Embryonic facial prominence (tissue), 1 donor: Measurements from ENCODE around the gene DMAC2.
"Not testable (repeated sequence)": the region's sequence is repeated elsewhere in the genome, so short reads cannot be mapped to it uniquely, and the experiment has no call there.

Experiments used
- DNase-seq: peaks from one replicate; pipeline ENCODE4 v3.0.0-alpha.2; 2016; ENCODE audit errors: extremely low spot score

The DMAC2 gene

GRCh38 chr19:41442473-41443355 lies 3.0 kb upstream of the DMAC2 start, which contains the start of gene ERICH4:
Gene ERICH4 (plus strand): TSS chr19:41443156. CDS start chr19:41443170, 14 bp downstream.
- DNase-seq = no peak

GRCh38 chr19:41441321-41441945 lies 1.7 kb upstream of the DMAC2 start:
- DNase-seq = no peak

DNA sequence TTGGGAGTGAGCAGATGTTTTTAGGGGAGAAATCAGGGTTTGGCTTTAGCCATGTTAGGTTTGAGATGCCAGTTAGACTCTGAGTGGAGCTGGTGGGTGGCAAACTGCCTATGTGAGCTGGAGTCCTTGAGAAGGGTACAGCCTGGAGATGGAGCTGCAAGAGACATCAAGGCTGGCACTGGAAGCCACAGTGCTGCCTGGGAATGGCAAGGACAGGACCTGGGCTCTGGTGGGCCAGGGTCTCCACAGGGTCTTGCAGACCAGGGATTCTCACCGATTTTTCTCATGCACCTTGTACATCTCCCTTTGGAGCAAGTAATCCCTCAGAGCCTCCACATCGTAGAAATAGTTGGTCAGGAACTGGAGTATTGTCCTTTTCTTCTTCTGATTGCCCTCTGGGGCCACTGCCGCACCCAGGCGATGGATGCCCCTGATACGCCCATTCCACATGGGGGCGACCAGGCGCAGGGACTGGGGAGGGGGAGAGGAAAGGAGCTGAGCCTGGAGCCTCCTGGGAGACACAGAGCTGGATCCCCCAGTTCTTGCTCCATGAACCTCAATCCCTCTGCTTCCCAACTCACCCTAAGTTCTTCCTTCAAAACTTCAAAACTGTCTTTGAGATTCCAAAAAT lies 1.7 kb downstream of the DMAC2 start:
- DNase-seq = no peak

GRCh38 chr19:41436674-41436951 lies 3.1 kb downstream of the DMAC2 start:
- DNase-seq = no peak

GRCh38 chr19:41435936-41436673 lies 3.6 kb downstream of the DMAC2 start:
- DNase-seq = no peak

DNA sequence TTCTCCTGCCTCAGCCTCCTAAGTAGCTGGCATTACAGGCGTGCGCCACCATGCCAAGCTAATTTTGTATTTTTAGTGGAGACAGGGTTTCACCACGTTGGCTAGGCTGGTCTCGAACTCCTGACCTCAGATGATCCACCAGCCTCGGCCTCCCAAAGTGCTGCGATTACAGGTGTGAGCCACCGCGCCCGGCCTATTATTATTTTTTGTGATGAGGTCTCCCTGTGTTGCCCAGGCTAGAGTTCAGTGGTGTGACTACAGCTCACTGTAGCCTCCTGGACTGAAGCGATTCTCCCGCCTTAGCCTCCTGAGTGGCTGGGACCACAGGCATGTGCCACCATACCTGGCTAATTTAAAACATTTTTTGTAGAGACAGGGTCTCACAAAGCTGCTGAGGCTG lies 4.3 kb downstream of the DMAC2 start:
- not testable (repeated sequence) for DNase-seq

DNA sequence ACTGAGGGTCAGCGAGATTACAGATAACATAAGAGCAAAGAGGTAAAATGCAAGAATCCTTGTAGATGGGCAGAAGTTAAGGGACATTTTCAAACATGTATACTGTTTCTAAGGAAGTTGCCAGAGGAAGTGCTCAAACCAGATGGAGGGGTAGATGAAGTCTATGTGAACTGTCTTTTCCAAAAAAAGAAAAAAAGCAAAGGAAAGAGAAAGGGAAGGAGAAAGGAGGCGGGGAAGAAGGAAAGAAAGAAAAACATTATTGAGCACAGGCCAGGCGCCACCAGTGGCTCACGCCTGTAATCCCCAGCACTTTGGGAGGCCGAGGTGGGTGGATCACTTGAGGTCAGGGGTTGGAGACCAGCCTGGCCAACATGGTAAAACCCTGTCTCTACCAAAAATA lies 5.3 kb downstream of the DMAC2 start:
- DNase-seq = no peak

DNA sequence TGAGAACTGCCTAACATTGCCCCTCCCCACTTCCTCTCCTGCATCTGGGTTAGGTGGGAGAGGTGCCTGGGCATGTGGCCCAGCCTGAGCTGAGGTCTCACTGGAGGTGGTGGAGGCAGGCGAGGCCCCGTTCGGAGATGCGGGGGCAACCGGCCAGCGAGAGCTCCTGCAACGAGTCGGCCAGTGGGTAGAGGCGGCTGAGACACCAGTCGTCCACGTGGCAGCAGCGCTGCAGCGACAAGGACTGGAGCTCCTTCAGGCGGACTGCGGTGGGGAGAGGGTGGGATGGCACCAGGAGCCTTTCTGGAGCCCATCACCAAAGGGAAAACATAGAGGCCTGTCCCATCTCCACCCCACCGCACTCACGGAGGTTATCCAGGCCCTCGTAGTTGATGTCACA lies 6.5 kb downstream of the DMAC2 start:
- no peak for DNase-seq

- DNase-seq = no peak
Measured at GRCh38 chr19:41431426-41432386, 8.0 kb downstream of the DMAC2 start.

- DNase-seq = no peak
Measured at GRCh38 chr19:41430922-41431321, 8.8 kb downstream of the DMAC2 start.

DNA sequence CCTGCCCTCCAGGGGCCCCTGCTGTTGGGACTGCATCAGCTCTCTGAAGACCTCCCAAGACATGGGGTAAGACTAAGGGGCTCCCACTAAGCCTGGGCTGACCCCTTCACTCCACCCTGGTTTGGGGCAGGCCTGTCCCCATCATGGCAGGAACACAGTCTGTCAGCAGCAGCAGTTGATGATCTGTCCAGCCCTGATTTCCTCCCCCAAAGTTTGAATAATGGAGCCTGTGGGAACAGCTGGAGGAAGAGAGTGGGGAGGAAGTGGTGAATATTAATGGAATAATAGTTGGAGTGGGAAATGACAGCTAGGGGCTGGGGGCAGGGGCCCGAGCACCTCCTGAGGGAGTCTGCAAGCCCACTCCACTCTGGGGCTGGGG lies 11.2 kb downstream of the DMAC2 start:
- DNase-seq = no peak

DNA sequence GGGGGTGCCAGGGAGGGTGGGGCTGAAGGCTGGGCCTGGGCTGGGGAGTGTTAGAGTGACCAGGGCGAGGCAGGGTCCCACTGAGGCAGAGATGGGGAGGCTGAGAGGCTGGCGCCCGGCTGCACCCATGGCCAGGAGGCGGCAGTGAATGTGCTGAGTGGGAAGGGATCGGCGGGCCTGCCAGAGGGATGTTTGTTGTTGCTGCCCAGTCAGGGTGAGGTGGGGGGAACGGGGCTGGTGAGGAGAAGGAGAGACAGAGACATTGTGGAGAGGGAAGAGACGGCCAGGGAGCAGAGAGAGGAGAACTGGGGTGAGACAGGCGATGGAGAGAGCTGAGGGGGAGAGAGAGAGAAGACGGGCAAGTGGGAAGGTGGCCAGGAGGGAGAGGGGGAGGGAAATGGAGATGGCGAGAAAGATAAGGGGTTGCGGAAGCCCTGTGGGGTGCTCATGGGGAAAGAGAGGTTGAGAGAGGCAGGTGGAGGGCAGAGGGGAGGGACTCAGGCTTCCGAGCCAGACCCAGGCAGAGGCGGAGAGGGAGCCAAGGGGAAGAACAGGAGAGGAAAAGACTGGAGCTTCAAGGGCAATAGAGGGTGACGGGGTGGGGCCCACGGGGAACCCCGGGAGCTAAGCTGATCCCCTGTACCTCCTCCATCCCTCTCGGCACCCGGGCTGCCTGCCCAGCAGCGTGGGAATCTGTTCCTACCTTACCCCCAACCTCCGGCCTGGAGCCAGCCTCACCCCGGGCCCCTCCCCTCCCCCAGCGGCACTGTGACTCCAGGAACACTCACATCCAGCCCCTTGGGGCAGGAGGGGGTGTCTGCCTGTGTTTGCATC lies 11.8 kb downstream of the DMAC2 start:
- DNase-seq = peak; percentile 18

DNA sequence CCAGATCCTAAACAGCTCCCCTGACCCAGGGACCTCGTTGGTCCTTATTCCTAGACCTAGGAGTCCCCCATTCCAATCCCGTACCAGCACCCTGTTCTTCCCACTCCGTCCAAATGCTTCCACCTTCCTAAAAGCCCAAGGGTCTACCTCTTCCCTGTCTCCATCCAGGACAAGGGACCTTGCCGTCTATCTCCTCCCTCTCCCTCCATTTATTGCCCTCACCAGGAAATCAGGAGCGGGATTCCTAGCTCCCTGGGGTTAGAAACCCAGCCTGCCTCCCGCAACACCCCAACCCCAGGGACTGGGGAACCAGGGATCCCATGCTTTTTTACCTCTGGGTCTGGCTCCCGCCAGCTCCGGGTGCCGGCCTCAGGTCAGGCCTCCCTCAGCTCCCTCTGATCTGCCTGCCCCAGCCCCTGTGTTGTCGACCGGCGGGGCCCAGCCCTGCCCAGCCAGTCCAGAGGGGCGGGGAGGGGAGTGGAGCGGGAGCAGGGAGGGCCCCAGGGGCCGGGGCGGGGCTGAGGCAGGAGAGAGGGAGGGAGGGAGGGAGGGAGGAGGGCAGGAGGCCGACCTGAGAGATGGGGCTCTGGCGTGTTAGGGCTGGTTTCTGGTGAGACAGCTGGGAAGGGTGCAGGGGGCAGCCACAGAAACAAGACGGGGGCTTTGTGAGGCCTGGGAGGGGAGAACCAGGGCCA lies 12.6 kb downstream of the DMAC2 start, which contains the start of gene B3GNT8:
Gene B3GNT8 (minus strand): TSS at position 423 of the 695 bp plus-strand sequence. CDS start 596 bp downstream, outside the sequence.
- no peak for DNase-seq

GRCh38 chr19:41426116-41426841 lies 13.4 kb downstream of the DMAC2 start:
- DNase-seq = no peak

DNA sequence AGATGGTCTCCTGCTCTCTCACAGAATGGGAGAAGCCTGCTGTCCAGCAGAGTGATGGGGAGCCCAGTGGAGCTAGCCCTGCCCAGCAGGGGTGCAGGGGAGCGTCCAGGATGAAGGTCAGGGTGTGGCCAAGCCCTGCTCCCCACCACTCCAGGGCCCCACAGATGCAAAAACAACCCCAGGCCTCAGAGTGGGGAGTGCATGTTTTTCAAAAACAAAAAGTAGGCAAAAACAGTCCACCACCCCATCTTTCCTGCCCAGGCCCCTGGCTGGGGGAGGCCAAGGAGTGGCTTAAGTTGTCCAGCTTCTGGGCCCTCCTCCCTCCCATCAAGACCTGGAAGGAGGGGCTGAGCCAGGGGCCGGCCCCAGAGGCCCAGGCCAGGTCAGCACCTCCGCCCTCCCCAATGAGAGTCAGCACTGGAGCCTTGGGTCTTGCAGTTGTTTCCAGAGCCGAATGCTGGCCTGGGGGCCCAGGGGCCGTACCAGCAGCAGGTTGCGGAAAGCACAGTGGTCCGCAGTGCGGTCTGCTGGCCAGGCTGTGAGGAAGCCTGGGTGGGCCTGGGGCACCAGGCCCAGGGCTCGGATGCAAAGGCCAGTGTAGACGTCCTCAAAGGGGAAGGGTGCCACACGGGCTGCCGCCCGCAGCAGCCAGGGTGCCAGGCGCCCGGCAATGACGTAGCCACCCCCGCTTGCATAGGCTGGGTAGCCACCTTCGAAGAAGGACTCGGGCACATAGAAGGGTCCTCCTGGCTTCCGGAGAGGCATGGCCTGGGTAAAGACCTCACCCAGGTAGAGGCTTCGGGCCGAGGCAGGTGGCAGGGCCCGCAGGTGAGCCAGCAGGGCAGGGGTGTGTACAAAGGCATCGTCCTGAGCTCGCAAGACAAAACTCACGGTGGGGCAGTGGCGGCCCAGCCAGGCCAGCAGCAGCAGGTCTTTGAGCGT lies 14.3 kb downstream of the DMAC2 start:
- DNase-seq = no peak

DNA sequence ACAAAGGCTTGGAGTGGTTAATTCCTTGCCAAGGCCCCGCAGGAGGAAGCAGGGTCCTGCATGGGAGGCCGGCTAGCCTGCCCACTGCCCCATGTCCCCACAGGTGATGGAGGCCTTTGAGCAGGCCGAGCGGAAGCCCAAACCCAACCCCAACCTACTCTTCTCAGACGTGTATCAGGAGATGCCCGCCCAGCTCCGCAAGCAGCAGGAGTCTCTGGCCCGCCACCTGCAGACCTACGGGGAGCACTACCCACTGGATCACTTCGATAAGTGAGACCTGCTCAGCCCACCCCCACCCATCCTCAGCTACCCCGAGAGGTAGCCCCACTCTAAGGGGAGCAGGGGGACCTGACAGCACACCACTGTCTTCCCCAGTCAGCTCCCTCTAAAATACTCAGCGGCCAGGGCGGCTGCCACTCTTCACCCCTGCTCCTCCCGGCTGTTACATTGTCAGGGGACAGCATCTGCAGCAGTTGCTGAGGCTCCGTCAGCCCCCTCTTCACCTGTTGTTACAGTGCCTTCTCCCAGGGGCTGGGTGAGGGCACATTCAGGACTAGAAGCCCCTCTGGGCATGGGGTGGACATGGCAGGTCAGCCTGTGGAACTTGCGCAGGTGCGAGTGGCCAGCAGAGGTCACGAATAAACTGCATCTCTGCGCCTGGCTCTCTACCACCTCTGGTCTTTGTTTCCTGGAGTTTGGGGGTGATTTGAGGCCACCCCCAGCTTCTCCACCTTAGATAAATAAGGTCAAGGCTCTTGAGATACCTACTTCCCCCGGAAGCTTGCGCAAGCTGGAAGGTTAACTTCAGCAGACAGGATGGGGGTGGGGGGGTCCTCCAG lies 15.2 kb downstream of the DMAC2 start:
- DNase-seq = no peak

DNA sequence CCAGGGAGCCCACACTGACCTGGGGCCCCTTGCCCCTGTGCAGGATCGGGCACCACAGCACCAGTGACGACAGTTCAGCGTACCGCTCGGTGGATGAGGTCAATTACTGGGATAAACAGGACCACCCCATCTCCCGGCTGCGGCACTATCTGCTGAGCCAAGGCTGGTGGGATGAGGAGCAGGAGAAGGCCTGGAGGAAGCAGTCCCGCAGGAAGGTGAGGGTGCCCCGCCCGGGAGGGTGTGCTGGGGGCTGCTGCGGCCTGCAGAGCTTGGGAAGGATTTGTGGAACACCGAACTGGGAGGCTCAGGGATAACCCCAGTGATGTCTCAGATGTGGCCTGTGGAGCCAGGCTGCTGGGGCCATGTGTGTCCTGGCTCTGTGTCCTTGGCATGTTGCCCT lies 16.8 kb downstream of the DMAC2 start:
- no peak for DNase-seq
